Right cardiac atrium (tissue), 5 donors: ENCODE measurements around the gene HPD. TPM values are rescaled to one million over a fixed set of nuclear protein-coding genes. Genes with fewer than 3 reads are reported as not detected.

Experiments
- ATAC-seq, 2 donors: fragments of 200-7000 bp; cut with Tn5 transposase; one replicate each; pipeline versions ENCODE4 v1.8.0 to v1.9.1; 2020; ENCODE audit warnings: moderate library complexity in 2 of 2, mild to moderate bottlenecking in 1 of 2
- DNase-seq, 3 donors: peaks; one replicate each; pipeline ENCODE4 v3.0.0-alpha.2; 2020
- H3K27ac ChIP-seq: one replicate; pipeline ENCODE4 v1.5.1; 2013; ENCODE audit warnings: mild to moderate bottlenecking, low read length, control low read depth, moderate library complexity
- H3K27me3 ChIP-seq: one replicate; pipeline ENCODE4 v1.6.1; 2013; ENCODE audit not compliant: control insufficient read depth, insufficient read depth
- H3K4me1 ChIP-seq: one replicate; pipeline ENCODE4 v1.6.1; 2013; ENCODE audit warnings: low read length; ENCODE audit not compliant: control insufficient read depth, insufficient read depth
- H3K4me3 ChIP-seq: one replicate; pipeline ENCODE4 v1.5.1; 2013; ENCODE audit warnings: low read length, control low read depth
- H3K9me3 ChIP-seq: one replicate; pipeline ENCODE4 v1.6.1; 2013; ENCODE audit warnings: low read length; ENCODE audit not compliant: control insufficient read depth
- WGBS: extraction: QIAGEN DNeasy Blood & Tissue Kit; methylation state at CpG from one replicate; pipeline ENCODE4 v1.1.7; 2013; 5-methylcytosine and 5-hydroxymethylcytosine counted together
- intact Hi-C, 4 donors: fragments of 100-400 bp; cut with DNase I; formaldehyde crosslinking; loops; one replicate each; pipeline versions ENCODE4 v1.11.0 to v1.14.0; 2022 to 2023
- polyA plus RNA-seq: library from polyadenylated mRNA; stranded (reverse); fragments of 200-250 nt; gene quantifications from one replicate; pipeline ENCODE4 v1.2.3, GENCODE V29; 2013
- total RNA-seq, 4 donors: library from RNA; stranded (reverse); fragmentation: NEBNext Ultra II Directional; extraction: Animal tissue kit (Norgen Biotek cat#: 25700); gene quantifications; one replicate each; pipeline ENCODE4 v1.2.1, GENCODE V29; 2021
- donor health status: healthy with polysubstance abuse.
- donor health status: DM: no; HTN: yes; CAD: no.
- donor health status: DM: no; HTN: no; CAD: no.
- donor health status: DM: no; HTN: yes; CAD: no; lungs with severe emphysema.
- donor health status: DM: yes; HTN: yes; CAD: no.

Gene HPD
- total and polyA plus RNA-seq, 5 donors: 1.3 to 5.1 (median 1.4) TPM

DNA sequence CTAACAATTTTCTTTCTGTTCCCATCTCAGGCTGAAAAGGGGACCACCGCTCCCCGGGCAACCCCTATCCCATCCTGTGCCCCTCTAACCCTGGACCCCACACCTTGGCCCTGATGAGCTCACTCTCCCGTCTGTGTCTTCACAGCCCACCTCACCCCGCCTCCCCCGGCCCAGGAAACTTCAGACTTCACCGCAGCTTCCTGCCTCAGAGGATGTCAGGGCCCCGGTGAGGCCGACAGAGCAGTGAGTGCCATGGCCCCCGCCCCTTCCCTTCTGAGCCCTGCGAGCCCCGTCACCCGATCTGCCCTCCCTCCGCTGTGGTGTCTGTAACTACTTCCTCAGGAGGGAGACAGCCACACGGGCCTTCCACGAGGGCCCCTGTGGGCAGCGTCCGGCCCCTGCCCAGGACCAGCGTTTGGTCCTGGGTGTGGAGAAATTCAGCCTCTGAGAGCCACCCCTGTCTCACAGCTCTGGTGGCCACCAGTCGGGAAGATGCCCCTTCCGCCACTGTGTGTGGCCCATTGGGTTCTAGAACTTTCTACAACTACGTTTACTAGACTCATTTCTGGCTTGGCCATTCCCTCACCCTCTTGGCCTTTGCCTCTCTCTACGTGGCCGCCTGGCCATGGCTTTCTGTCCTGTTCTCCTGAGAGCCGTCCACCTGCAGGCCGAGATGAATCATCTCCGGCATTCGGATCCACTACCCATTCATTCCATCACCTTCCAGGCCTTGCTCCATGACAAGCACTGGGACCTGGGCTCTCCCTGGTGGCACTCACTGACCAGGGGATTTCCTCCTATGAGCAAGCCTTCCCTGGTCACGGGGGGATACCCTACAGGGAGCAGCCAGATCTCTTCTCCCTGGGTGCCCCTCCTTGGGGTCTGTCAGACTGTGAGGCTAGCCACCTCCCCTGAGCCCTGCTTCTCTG, 68.6 kb downstream of the HPD start:
- H3K4me3 ChIP-seq: no peak overlapping the region
- intact Hi-C loops: loop anchor here in 3 of 4 donors (5.0 kb wide), 1 partner anchor 93 kb away; no protein-coding TSS in a partner anchor
- H3K27ac ChIP-seq: no peak overlapping the region
- ATAC-seq: no peak
- H3K4me1 ChIP-seq: no peaks in the 10 kb centered on the region
- peak; percentile 62 to 86 (median 84) for DNase-seq
- 57% methylated on average over 28 of the region's 28 CpGs for WGBS
- H3K27me3 ChIP-seq: no peaks in the 10 kb centered on the region
- no peaks in the 10 kb centered on the region for H3K9me3 ChIP-seq

Other genes with a start within 250 kb of the HPD start
- gene ORAI1, start 232.3 kb downstream of the HPD start, total RNA-seq: 1 to 10 TPM; 7.0 to 9.4 (median 8.4) TPM
- gene ORAI1, start 232.3 kb downstream of the HPD start, polyA plus RNA-seq: 6.9 TPM
- under 1 TPM; 0.11 to 0.21 (median 0.17) TPM for gene MORN3, start 189.2 kb downstream of the HPD start, total RNA-seq
- gene MORN3, start 189.2 kb downstream of the HPD start, polyA plus RNA-seq: 0.38 TPM
- 1 to 10 TPM; 5.9 to 7.6 (median 7.1) TPM for gene TMEM120B, start 146.1 kb downstream of the HPD start, total RNA-seq
- 5.8 TPM for gene TMEM120B, start 146.1 kb downstream of the HPD start, polyA plus RNA-seq
- gene RHOF, start 65.2 kb downstream of the HPD start, total RNA-seq: 10 to 100 TPM; 15.2 to 23.3 (median 22.0) TPM
- gene RHOF, start 65.2 kb downstream of the HPD start, polyA plus RNA-seq: 11.2 TPM
- gene SETD1B, start 54.9 kb downstream of the HPD start, total RNA-seq: 10 to 100 TPM in 3 of 4 donors, 1 to 10 TPM in 1; 9.6 to 14.9 (median 13.0) TPM
- gene SETD1B, start 54.9 kb downstream of the HPD start, polyA plus RNA-seq: 7.6 TPM
- 10 to 100 TPM; 33.0 to 35.5 (median 34.0) TPM for gene PSMD9, start 29.9 kb upstream of the HPD start, total RNA-seq
- gene PSMD9, start 29.9 kb upstream of the HPD start, polyA plus RNA-seq: 46.8 TPM
- under 1 TPM; 0.61 to 0.91 (median 0.75) TPM for gene CFAP251, start 59.7 kb upstream of the HPD start, total RNA-seq
- 0.54 TPM for gene CFAP251, start 59.7 kb upstream of the HPD start, polyA plus RNA-seq
- 10 to 100 TPM in 3 of 4 donors, 1 to 10 TPM in 1; 9.5 to 13.2 (median 11.8) TPM for gene BCL7A, start 163.0 kb upstream of the HPD start, total RNA-seq
- 6.7 TPM for gene BCL7A, start 163.0 kb upstream of the HPD start, polyA plus RNA-seq
- gene MLXIP, start 219.9 kb upstream of the HPD start, total RNA-seq: 10 to 100 TPM; 28.8 to 36.0 (median 33.9) TPM
- 26.4 TPM for gene MLXIP, start 219.9 kb upstream of the HPD start, polyA plus RNA-seq